Stomach (tissue), 4 donors: Measurements from ENCODE around the gene MKLN1.

Experiments used
- POLR2AphosphoS5 ChIP-seq, 3 donors: sonication (generic); formaldehyde crosslinking; IDR thresholded peaks; one replicate each; pipeline ENCODE4 v1.6.1; 2016; ENCODE audit warnings: antibody characterized with exemption in 3 of 3
- TF ChIP-seq, protein P1 (sequence below), 7 experiments: fragments of 450-650 bp in 4 of 7; fragments of 200-600 bp in 3 of 7; sonication (generic) in 3 of 7; IDR thresholded peaks; one replicate each; pipeline ENCODE4 v1.5.1; 2016 to 2019; ENCODE audit warnings: antibody characterized with exemption in 7 of 7, control low read depth in 2 of 7, mild to moderate bottlenecking in 1 of 7

GRCh38 chr7:131388126-131388525 is 60.5 kb downstream of the MKLN1 start:
- TF ChIP-seq POLR2AphosphoS5 (IDR thresholded peaks at IDR 0.05), result no peak
- TF ChIP-seq, protein P1, sequence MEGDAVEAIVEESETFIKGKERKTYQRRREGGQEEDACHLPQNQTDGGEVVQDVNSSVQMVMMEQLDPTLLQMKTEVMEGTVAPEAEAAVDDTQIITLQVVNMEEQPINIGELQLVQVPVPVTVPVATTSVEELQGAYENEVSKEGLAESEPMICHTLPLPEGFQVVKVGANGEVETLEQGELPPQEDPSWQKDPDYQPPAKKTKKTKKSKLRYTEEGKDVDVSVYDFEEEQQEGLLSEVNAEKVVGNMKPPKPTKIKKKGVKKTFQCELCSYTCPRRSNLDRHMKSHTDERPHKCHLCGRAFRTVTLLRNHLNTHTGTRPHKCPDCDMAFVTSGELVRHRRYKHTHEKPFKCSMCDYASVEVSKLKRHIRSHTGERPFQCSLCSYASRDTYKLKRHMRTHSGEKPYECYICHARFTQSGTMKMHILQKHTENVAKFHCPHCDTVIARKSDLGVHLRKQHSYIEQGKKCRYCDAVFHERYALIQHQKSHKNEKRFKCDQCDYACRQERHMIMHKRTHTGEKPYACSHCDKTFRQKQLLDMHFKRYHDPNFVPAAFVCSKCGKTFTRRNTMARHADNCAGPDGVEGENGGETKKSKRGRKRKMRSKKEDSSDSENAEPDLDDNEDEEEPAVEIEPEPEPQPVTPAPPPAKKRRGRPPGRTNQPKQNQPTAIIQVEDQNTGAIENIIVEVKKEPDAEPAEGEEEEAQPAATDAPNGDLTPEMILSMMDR (IDR thresholded peaks at IDR 0.05), result no peak
